ENCODE data around the gene OGA. TPM values are rescaled to one million over a fixed set of nuclear protein-coding genes. Genes with fewer than 3 reads are reported as not detected.

OGA gene
- total RNA-seq, 1 donor = 346 TPM

DNA sequence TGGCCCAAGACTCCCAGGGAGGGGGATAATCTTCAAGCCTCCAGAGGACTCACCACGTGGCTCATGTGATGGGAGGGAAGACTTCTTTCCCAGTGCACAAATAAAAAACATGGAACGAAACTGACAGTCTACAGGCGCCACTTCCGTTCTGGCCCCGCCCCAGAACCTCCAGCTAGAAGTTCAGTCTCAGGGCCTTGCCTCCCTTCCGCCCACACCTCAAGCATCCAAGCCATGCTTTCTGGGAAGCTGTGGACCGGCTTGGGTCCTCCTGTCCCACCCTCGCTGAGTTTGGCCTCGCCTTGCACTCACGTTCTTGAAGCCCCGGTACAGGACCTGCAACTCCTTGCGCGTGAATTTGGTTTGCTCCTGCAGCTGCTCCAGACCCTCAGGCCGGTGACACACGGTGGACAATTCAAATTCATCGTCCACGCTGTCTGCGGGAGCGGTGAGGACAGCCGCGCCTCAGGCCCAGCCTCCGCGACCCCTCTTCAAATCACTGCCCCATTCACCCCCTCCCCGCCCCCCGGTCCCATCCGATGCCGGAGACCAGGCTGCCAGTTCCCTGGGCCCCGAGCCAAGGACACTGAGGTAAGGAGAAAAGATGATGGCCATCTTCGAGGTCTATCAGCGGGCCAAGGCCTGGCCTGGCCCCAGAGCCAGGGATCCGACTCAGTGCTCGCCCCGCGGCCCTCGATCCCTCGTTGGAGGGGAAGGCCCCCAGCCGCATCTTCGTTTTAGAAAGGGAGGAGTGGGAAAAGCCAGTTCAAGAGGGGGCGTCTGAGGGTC is 10.7 kb upstream of the OGA start:
- Histone ChIP-seq H3K4me3 (ENCODE audit: low read length) (no peak overlapping the region), H3K4me1 (ENCODE audit: insufficient read depth, low read length) (peaks cover 37% of the 10 kb centered on the region)

GRCh38 chr10:101827919-101828600 is 9.8 kb upstream of the OGA start:
- Histone ChIP-seq H3K4me1 (ENCODE audit: insufficient read depth, low read length) (peaks cover 31% of the 10 kb centered on the region), H3K27me3 (ENCODE audit: insufficient read depth, low read length) (no peaks in the 10 kb centered on the region), H3K9me3 (ENCODE audit: low read depth, low read length) (no peaks in the 10 kb centered on the region), H3K4me3 (ENCODE audit: low read length) (no peak overlapping the region)

More for the DNA sequence above, 10.7 kb upstream of the OGA start:
- no peaks in the 10 kb centered on the region for H3K9me3 ChIP-seq (ENCODE audit: low read depth, low read length)
- H3K27me3 ChIP-seq (ENCODE audit: insufficient read depth, low read length) = no peaks in the 10 kb centered on the region

DNA sequence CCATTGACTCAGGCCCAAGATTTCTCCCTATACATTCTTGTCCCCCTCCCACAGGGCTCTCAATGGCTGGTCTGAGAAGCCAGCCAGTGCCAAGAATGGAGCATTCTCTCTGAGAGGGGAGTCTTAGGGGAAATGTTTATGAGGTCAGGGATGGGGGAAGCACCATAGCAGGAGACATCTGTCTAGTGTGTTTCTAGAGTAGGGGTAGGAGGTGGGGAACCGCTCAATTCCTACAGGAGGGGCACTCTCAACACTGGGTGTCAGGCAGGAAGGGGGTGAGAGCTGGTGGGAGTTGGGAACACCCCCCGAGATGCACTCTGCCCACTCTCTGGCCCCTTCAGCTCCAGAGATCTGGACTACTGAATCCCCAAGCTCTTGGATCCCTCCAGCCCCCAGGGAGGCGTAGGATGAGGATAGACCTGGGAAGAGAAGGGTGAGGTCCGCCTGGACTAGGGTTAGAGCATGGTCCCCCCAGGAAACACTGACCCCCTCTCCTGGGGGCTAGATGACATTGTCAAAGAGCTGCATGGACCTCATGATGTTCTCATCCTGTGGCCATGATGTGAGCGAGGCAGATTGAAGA is 8.7 kb upstream of the OGA start:
- H3K4me3 ChIP-seq (ENCODE audit: low read length) = no peak overlapping the region
- no peaks in the 10 kb centered on the region for H3K27me3 ChIP-seq (ENCODE audit: insufficient read depth, low read length)
- H3K9me3 ChIP-seq (ENCODE audit: low read depth, low read length) = no peaks in the 10 kb centered on the region
- peaks cover 27% of the 10 kb centered on the region for H3K4me1 ChIP-seq (ENCODE audit: insufficient read depth, low read length)

DNA sequence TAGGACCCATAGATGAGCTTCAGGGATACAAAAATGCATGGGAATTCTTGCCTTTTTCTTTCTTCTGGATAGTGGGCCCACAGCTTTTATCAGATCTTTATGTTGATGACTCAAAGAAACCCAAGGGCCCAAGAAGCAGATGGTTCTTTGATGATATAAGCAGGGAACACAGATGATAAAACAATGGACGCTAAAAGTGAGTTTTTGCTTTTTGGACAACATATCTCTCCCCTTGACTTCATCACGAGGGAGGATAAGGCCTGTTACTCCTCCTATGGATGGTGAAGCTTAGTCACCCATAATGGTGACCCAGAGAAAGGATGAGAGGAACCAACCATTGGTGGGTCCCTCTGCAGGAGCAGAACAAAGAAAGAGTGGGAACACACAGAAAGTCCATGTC is 6.5 kb upstream of the OGA start:
- H3K4me1 ChIP-seq (ENCODE audit: insufficient read depth, low read length) = peaks cover 9% of the 10 kb centered on the region
- H3K9me3 ChIP-seq (ENCODE audit: low read depth, low read length) = no peaks in the 10 kb centered on the region
- no peaks in the 10 kb centered on the region for H3K27me3 ChIP-seq (ENCODE audit: insufficient read depth, low read length)
- H3K4me3 ChIP-seq (ENCODE audit: low read length) = no peak overlapping the region

DNA sequence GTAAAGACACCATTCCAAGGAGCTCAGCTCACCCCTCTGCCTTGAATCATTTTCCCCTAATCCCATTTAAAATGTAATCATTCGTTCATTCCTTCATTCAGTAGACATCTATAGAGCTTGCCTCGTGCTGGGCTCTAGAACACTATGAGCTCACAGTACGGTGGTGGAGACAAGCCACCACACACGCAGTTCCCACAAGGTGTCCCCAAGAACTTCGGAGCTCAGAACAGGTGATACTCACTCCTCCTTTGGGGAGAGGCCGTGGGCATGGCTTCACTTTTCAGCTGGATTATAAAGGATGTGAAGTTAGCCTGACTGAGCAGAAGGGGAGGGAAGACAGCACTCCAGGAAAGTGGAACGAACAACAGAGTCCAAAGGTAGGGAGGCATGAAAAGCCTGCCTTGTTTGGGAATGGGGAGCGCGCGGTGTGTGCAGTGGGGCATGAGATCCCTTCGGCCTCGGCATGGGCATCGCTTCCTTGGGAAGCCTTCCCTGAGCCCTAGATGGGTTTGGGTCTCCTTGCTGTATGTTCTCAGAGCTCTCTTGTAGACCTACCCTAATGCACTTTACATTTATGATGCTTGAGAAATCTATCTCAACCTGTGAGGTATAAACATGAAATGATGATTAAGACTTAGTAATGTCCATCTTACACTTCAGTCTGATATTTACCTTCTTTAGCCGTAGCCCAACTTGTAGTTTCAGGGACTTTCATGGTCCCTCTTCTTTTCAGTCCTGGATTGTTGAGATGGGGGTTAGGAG is 809 bp upstream of the OGA start:
- Histone ChIP-seq H3K4me3 (ENCODE audit: low read length) (peak overlapping the region; percentile 96), H3K9me3 (ENCODE audit: low read depth, low read length) (no peaks in the 10 kb centered on the region), H3K4me1 (ENCODE audit: insufficient read depth, low read length) (peaks cover 32% of the 10 kb centered on the region), H3K27me3 (ENCODE audit: insufficient read depth, low read length) (no peaks in the 10 kb centered on the region)

DNA sequence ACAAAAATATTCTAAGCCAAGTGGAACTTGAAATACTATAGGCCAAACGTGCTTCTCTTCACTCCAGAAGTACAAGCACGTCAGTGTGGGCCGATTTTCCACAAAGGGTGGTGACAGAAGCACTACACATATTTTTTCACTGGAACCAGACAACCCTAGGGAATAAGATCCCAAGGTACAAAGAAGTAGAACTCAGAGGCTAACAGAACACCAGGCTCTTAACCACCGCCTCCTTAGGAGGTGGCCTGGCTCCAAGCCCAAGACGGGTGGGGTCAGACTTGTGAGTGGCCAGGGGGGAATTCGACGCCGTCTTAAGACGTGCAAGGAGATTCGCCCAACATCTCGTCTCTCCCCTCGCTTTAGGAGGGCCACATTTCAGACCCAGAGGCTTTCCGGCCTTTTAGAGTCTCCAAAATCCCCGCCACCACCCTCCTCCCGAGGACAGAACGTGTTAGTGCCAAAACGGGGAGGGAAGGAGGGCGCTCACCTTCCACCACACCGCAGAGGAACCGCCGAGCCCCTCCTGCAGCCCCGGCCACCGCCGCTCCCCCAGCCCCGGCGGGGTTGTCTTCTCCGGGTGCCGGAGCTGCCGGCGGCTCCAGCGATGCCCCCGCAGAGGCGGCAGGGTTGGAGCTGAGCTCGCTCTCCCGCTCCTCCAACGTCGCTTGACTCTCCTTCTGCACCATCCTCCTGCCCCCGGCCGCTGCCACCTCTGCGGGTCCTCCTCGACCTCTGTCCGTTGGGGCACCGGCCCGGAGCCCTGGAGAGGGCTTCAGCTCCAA is 716 bp downstream of the OGA start:
- Histone ChIP-seq H3K9me3 (ENCODE audit: low read depth, low read length) (no peaks in the 10 kb centered on the region), H3K27me3 (ENCODE audit: insufficient read depth, low read length) (no peaks in the 10 kb centered on the region), H3K4me1 (ENCODE audit: insufficient read depth, low read length) (peaks cover 37% of the 10 kb centered on the region), H3K4me3 (ENCODE audit: low read length) (peak overlapping the region; percentile 96)

DNA sequence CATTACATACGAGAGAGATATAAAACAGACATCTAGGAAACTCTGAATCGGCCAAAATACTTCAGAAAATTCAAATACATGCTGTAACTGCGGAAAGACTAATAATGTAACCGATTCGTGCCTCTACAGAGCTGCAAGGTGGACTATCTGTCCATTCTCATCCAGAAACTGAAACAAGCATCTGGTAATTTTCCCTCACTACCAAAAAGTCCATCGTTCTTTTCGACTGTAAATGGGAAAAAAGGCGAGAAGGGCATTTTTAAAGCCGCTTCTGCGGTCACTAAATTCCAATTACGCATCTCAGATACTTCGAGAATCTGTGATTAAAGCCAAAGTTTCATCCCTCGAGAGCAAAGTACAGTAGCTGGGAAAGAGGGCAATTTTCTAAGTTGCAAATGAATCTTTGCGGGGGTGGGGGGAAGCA is 1.3 kb downstream of the OGA start:
- Histone ChIP-seq H3K27me3 (ENCODE audit: insufficient read depth, low read length) (no peaks in the 10 kb centered on the region), H3K9me3 (ENCODE audit: low read depth, low read length) (no peaks in the 10 kb centered on the region), H3K4me1 (ENCODE audit: insufficient read depth, low read length) (peaks cover 42% of the 10 kb centered on the region), H3K4me3 (ENCODE audit: low read length) (peak overlapping the region; percentile 96)

DNA sequence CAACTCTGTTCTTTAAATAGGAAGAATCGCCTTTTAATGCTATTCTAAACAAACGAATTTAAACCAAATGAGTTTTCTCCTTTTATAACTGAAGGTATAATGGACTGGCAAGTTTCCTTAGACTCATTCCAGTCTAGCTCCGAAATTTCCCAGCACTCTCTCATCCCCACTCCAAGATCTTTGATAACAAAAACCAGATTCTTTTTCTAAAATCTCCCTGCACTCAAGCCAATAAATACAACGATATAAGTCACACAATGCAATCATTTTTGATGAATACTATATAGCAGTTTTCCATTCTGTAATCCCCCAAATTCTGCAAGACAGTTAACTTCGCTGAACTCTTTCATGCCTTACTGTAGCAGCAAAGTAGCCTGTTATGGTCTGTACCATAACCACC is 1.9 kb downstream of the OGA start:
- peak overlapping the region; percentile 96 for H3K4me3 ChIP-seq (ENCODE audit: low read length)
- H3K9me3 ChIP-seq (ENCODE audit: low read depth, low read length) = no peaks in the 10 kb centered on the region
- no peaks in the 10 kb centered on the region for H3K27me3 ChIP-seq (ENCODE audit: insufficient read depth, low read length)
- H3K4me1 ChIP-seq (ENCODE audit: insufficient read depth, low read length) = peaks cover 42% of the 10 kb centered on the region

GRCh38 chr10:101814466-101815071 is 3.7 kb downstream of the OGA start:
- Histone ChIP-seq H3K27me3 (ENCODE audit: insufficient read depth, low read length) (no peaks in the 10 kb centered on the region), H3K4me1 (ENCODE audit: insufficient read depth, low read length) (peaks cover 41% of the 10 kb centered on the region), H3K4me3 (ENCODE audit: low read length) (peak overlapping the region; percentile 12), H3K9me3 (ENCODE audit: low read depth, low read length) (no peaks in the 10 kb centered on the region)

DNA sequence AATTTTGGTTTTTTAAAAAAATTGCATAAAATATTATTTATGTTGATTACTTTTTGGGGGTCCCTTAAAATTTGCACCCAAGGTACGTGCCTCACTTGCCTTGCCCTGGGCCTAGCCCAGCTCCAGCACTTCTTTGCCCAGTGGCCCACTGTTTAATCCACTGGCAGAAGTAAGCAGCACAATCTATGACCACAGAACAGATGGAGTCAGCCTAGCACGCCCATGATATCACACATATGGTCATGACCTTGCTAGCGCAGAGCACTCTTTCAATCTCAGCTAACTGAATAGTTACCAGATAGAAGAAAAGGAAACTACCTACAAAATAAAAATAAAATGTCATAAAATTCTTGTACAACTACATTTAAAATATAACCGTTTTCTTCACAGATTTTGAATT is 5.6 kb downstream of the OGA start:
- Histone ChIP-seq H3K4me3 (ENCODE audit: low read length) (no peak overlapping the region), H3K27me3 (ENCODE audit: insufficient read depth, low read length) (no peaks in the 10 kb centered on the region), H3K9me3 (ENCODE audit: low read depth, low read length) (no peaks in the 10 kb centered on the region), H3K4me1 (ENCODE audit: insufficient read depth, low read length) (peaks cover 31% of the 10 kb centered on the region)

DNA sequence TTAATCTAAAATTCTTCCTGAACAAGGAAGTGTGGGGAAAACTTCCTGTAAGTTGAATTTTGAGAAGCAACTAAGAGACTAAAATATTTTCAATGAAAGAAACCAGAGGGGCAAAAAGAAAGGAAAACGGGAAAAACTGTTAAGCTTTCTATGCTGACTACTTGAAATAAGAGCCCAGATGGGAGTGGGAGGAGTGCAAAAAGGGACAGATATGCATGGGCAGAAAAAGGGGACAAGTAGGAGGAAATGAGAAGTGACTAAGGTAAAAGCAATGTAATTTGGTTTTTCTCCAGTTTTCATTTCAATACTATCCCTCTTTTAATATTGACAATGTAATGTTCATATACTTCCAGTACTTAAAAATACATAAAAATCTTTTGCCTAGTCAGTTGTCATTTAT is 11.1 kb downstream of the OGA start:
- H3K4me1 ChIP-seq (ENCODE audit: insufficient read depth, low read length) = peaks cover 6% of the 10 kb centered on the region

GRCh38 chr10:101803511-101803910 is 14.7 kb downstream of the OGA start:
- no peaks in the 10 kb centered on the region for H3K4me1 ChIP-seq (ENCODE audit: insufficient read depth, low read length)
- H3K4me3 ChIP-seq (ENCODE audit: low read length) = no peak overlapping the region
- H3K9me3 ChIP-seq (ENCODE audit: low read depth, low read length) = no peaks in the 10 kb centered on the region
- no peaks in the 10 kb centered on the region for H3K27me3 ChIP-seq (ENCODE audit: insufficient read depth, low read length)

More for the DNA sequence above, 11.1 kb downstream of the OGA start:
- no peaks in the 10 kb centered on the region for H3K27me3 ChIP-seq (ENCODE audit: insufficient read depth, low read length)
- no peaks in the 10 kb centered on the region for H3K9me3 ChIP-seq (ENCODE audit: low read depth, low read length)
- H3K4me3 ChIP-seq (ENCODE audit: low read length) = no peak overlapping the region

GRCh38 chr10:101797403-101798059 is 20.7 kb downstream of the OGA start:
- no peaks in the 10 kb centered on the region for H3K9me3 ChIP-seq (ENCODE audit: low read depth, low read length)
- H3K4me1 ChIP-seq (ENCODE audit: insufficient read depth, low read length) = no peaks in the 10 kb centered on the region
- H3K27me3 ChIP-seq (ENCODE audit: insufficient read depth, low read length) = no peaks in the 10 kb centered on the region
- no peak overlapping the region for H3K4me3 ChIP-seq (ENCODE audit: low read length)

- Histone ChIP-seq H3K27me3 (ENCODE audit: insufficient read depth, low read length) (no peaks in the 10 kb centered on the region), H3K4me1 (ENCODE audit: insufficient read depth, low read length) (no peaks in the 10 kb centered on the region), H3K9me3 (ENCODE audit: low read depth, low read length) (no peaks in the 10 kb centered on the region), H3K4me3 (ENCODE audit: low read length) (no peak overlapping the region)
Observed at GRCh38 chr10:101793526-101793925, 24.7 kb downstream of the OGA start.
